Measurements from ENCODE around the gene KYAT1. TPM values are rescaled to one million over a fixed set of nuclear protein-coding genes. Genes with fewer than 3 reads are reported as not detected.

KYAT1 gene
- total and polyA plus RNA-seq, 2 of the 13 experiments (the other 11 are each of a cell fraction or from before 2014, with no cell fraction given), result 9.2 to 46.5 TPM

DNA sequence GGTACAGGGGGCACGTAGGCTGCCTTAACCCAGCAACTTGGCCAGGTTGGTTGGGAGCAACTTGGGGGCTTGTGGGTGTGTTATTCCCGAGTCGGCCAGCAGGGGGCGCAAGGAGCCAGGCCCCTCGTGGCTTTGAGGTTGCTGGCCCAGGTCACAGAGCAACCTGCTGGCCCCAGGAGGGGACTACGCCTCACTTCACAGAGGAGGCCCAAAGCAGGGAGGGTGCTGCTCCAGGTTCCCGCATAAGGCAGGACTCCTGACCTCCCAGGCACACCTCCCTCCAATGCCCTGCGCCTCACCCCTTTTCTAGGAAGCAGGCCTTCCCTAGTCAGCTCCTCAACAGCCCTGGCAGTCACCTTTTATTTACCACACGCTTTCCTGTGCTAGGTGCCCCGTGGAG, 18.1 kb downstream of the KYAT1 start (continued):
- TF ChIP-seq PAWR (CRISPR knock-in tag; IDR thresholded peaks at IDR 0.05; ENCODE audit: borderline replicate concordance) (no peak), E2F2 (CRISPR knock-in tag; IDR thresholded peaks at IDR 0.05; ENCODE audit: borderline replicate concordance) (no peak), CREBL2 (CRISPR knock-in tag; IDR thresholded peaks at IDR 0.05; ENCODE audit: borderline replicate concordance) (no peak), FIP1L1 (IDR thresholded peaks at IDR 0.05; ENCODE audit: borderline replicate concordance, insufficient read depth, low read depth, low read length) (no peak), ZFP1 (CRISPR knock-in tag; IDR thresholded peaks at IDR 0.05) (no peak), ZFP37 (CRISPR knock-in tag; IDR thresholded peaks at IDR 0.05; ENCODE audit: borderline replicate concordance) (peak; percentile 27; the same call in 1 of the 2 replicates), ZSCAN22 (CRISPR knock-in tag; IDR thresholded peaks at IDR 0.05) (no peak), ZNF180 (CRISPR knock-in tag; IDR thresholded peaks at IDR 0.05; ENCODE audit: borderline replicate concordance, low read depth) (no peak), DNMT1 (CRISPR knock-in tag; IDR thresholded peaks at IDR 0.05) (no peak), PRMT3 (CRISPR knock-in tag; IDR thresholded peaks at IDR 0.05; ENCODE audit: borderline replicate concordance, low read depth) (no peak), MAF1 (CRISPR knock-in tag; IDR thresholded peaks at IDR 0.05; ENCODE audit: borderline replicate concordance) (no peak), KLF16 (CRISPR knock-in tag; IDR thresholded peaks at IDR 0.05) (0 out of 4 replicates have a peak, but pooled peaks of 1 of the 2 experiments have one; percentile 38), ZNF44 (CRISPR knock-in tag; IDR thresholded peaks at IDR 0.05) (no peak), ZNF770 (CRISPR knock-in tag; IDR thresholded peaks at IDR 0.05) (0 out of 2 replicates have a peak, but pooled peaks have one; percentile 14), MZF1 (CRISPR knock-in tag; IDR thresholded peaks at IDR 0.05; ENCODE audit: borderline replicate concordance) (no peak), NCOA1 (CRISPR knock-in tag; IDR thresholded peaks at IDR 0.05) (no peak), ZNF788 (CRISPR knock-in tag; IDR thresholded peaks at IDR 0.05; ENCODE audit: borderline replicate concordance) (peak; percentile 63; the same call in 1 of the 2 replicates), NFRKB (IDR thresholded peaks at IDR 0.05) (no peak), ATF7-NPFF (CRISPR knock-in tag; IDR thresholded peaks at IDR 0.05; ENCODE audit: low read depth) (no peak)
- TF ChIP-seq, protein P1, sequence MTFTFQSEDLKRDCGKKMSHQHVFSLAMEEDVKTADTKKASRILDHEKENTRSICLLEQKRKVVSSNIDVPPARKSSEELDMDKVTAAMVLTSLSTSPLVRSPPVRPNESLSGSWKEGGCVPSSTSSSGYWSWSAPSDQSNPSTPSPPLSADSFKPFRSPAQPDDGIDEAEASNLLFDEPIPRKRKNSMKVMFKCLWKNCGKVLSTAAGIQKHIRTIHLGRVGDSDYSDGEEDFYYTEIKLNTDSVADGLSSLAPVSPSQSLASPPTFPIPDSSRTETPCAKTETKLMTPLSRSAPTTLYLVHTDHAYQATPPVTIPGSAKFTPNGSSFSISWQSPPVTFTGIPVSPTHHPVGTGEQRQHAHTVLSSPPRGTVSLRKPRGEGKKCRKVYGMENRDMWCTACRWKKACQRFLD (CRISPR knock-in tag; IDR thresholded peaks at IDR 0.05; ENCODE audit: borderline replicate concordance), result no peak
- TF ChIP-seq, protein P2, sequence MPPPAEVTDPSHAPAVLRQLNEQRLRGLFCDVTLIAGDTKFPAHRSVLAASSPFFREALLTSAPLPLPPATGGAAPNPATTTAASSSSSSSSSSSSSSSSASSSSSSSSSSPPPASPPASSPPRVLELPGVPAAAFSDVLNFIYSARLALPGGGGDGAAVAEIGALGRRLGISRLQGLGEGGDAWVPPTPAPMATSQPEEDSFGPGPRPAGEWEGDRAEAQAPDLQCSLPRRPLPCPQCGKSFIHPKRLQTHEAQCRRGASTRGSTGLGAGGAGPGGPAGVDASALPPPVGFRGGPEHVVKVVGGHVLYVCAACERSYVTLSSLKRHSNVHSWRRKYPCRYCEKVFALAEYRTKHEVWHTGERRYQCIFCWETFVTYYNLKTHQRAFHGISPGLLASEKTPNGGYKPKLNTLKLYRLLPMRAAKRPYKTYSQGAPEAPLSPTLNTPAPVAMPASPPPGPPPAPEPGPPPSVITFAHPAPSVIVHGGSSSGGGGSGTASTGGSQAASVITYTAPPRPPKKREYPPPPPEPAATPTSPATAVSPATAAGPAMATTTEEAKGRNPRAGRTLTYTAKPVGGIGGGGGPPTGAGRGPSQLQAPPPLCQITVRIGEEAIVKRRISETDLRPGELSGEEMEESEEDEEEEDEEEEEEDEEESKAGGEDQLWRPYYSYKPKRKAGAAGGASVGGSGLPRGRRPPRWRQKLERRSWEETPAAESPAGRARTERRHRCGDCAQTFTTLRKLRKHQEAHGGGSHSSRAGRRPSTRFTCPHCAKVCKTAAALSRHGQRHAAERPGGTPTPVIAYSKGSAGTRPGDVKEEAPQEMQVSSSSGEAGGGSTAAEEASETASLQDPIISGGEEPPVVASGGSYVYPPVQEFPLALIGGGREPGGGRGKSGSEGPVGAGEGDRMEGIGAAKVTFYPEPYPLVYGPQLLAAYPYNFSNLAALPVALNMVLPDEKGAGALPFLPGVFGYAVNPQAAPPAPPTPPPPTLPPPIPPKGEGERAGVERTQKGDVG (CRISPR knock-in tag; IDR thresholded peaks at IDR 0.05; ENCODE audit: borderline replicate concordance), result no peak
